Left lobe of liver (tissue), 1 donor: ENCODE data around the gene ENG. TPM values are rescaled to one million over a fixed set of nuclear protein-coding genes. Genes with fewer than 3 reads are reported as not detected.

Source experiments
- total RNA-seq: library from RNA; stranded (reverse); gene quantifications from one replicate; pipeline ENCODE4 v1.2.1, GENCODE V29; 2021
- donor health status: DM: no; HTN: yes; CAD: no.

The ENG gene
- total RNA-seq, 1 donor from 2014 or later = 34.1 TPM

Other genes starting within 250 kb of the ENG start
- 3.8 TPM for gene STXBP1, start 242.4 kb downstream of the ENG start, total RNA-seq
- not detected for gene CFAP157, start 147.7 kb downstream of the ENG start, total RNA-seq
- 10.8 TPM for gene PTRH1, start 139.0 kb downstream of the ENG start, total RNA-seq
- not detected for gene TTC16, start 138.6 kb downstream of the ENG start, total RNA-seq
- 7.4 TPM for gene TOR2A, start 119.4 kb downstream of the ENG start, total RNA-seq
- 3.4 TPM for gene SH2D3C, start 76.0 kb downstream of the ENG start, total RNA-seq
- 55.5 TPM for gene CDK9, start 68.6 kb downstream of the ENG start, total RNA-seq
- gene FPGS, start 51.8 kb downstream of the ENG start, total RNA-seq = 82.9 TPM
- 42.6 TPM for gene AK1, start 23.0 kb upstream of the ENG start, total RNA-seq
- 35.2 TPM for gene ST6GALNAC6, start 44.9 kb upstream of the ENG start, total RNA-seq
- gene ST6GALNAC4, start 62.4 kb upstream of the ENG start, total RNA-seq = 5.9 TPM
- gene PIP5KL1, start 76.1 kb upstream of the ENG start, total RNA-seq = 0.40 TPM
- 12.4 TPM for gene DPM2, start 83.2 kb upstream of the ENG start, total RNA-seq
- gene EEIG1, start 126.3 kb upstream of the ENG start, total RNA-seq = 42.5 TPM
- gene NAIF1, start 212.7 kb upstream of the ENG start, total RNA-seq = 6.3 TPM
- 76.9 TPM for gene SLC25A25, start 213.6 kb upstream of the ENG start, total RNA-seq